PC-3 (cell line): ENCODE data around the gene SRPK3. TPM values are rescaled to one million over a fixed set of nuclear protein-coding genes. Genes with fewer than 3 reads are reported as not detected.

Experiments
- ATAC-seq: fragments of 200-7000 bp; cut with Tn5 transposase; 2 replicates; pipeline ENCODE4 v1.9.1; 2020; ENCODE audit warnings: mild to moderate bottlenecking, moderate library complexity
- BruUV-seq: library from RNA; stranded (reverse); fragments of 400-500 nt; replicated peaks from 2 replicates; lab custom pipeline; 2021; lab: Mats Ljungman, UMichigan
- CTCF ChIA-PET: fragments of 300-600 bp; sonication (Branson Sonifier 250); formaldehyde crosslinking; loops from one replicate; lab custom pipeline; 2022; ENCODE audit warnings: antibody characterized with exemption; lab: Charles Lee
- POLR2A ChIA-PET: fragments of 300-600 bp; sonication (Branson Sonifier 250); formaldehyde crosslinking; loops from one replicate; lab custom pipeline; 2022; ENCODE audit warnings: antibody characterized with exemption; ENCODE audit not compliant: unreplicated experiment; lab: Charles Lee
- DNase-seq: peaks from one replicate; pipeline ENCODE4 v3.0.0-alpha.2; 2015
- H2AFZ ChIP-seq: fragments of 300-600 bp; sonication (generic); 2 replicates; pipeline ENCODE4 v1.6.0; 2016; ENCODE audit warnings: antibody characterized with exemption, low read length
- H3F3A ChIP-seq: fragments of 300-600 bp; sonication (generic); one replicate; pipeline ENCODE4 v1.6.0; 2017; ENCODE audit warnings: antibody characterized with exemption, low read length, control low read depth, mild to moderate bottlenecking; ENCODE audit not compliant: unreplicated experiment
- H3K27ac ChIP-seq: fragments of 300-600 bp; sonication (generic); 2 replicates; pipeline ENCODE4 v1.5.1; 2016; ENCODE audit warnings: mild to moderate bottlenecking, low read length
- H3K27me3 ChIP-seq: fragments of 300-600 bp; sonication (generic); 2 replicates; pipeline ENCODE4 v1.6.1; 2016; ENCODE audit warnings: low read length, mixed read lengths
- H3K36me3 ChIP-seq: fragments of 300-600 bp; sonication (generic); 2 replicates; pipeline ENCODE4 v1.6.1; 2016; ENCODE audit warnings: low read depth, mixed run types, low read length, mixed read lengths
- H3K4me1 ChIP-seq: fragments of 300-600 bp; sonication (generic); 2 replicates; pipeline ENCODE4 v1.5.1; 2016; ENCODE audit warnings: low read length; ENCODE audit not compliant: insufficient read depth
- H3K4me2 ChIP-seq: fragments of 300-600 bp; sonication (generic); 2 replicates; pipeline ENCODE4 v1.6.0; 2016; ENCODE audit warnings: low read length
- H3K4me3 ChIP-seq: fragments of 300-600 bp; sonication (generic); 2 replicates; pipeline ENCODE4 v1.5.1; 2016; ENCODE audit warnings: mild to moderate bottlenecking, low read length, mixed read lengths
- H3K79me2 ChIP-seq: fragments of 300-600 bp; sonication (generic); 2 replicates; pipeline ENCODE4 v1.6.1; 2017; ENCODE audit warnings: low read length, mixed read lengths
- H3K9ac ChIP-seq: fragments of 300-600 bp; sonication (generic); 2 replicates; pipeline ENCODE4 v1.6.0; 2016; ENCODE audit warnings: mild to moderate bottlenecking, low read length
- H3K9me2 ChIP-seq: fragments of 300-600 bp; sonication (generic); replicated peaks from 2 replicates; pipeline ENCODE4 v1.6.1; 2016; ENCODE audit warnings: mixed run types, low read length, mixed read lengths
- H3K9me3 ChIP-seq: fragments of 300-600 bp; sonication (generic); 2 replicates; pipeline ENCODE4 v1.6.1; 2016; ENCODE audit warnings: low read length, mixed read lengths
- H4K20me1 ChIP-seq: fragments of 300-600 bp; sonication (generic); 2 replicates; pipeline ENCODE4 v1.6.1; 2016; ENCODE audit warnings: low read length, mixed read lengths
- EZH2 ChIP-seq: fragments of 300-600 bp; sonication (generic); IDR thresholded peaks from one replicate; pipeline ENCODE4 v1.6.1; 2017; ENCODE audit warnings: antibody characterized with exemption, mild to moderate bottlenecking, low read length; ENCODE audit not compliant: unreplicated experiment
- EZH2phosphoT487 ChIP-seq: fragments of 300-600 bp; sonication (generic); IDR thresholded peaks from 2 replicates; pipeline ENCODE4 v1.6.1; 2018; ENCODE audit warnings: mild to moderate bottlenecking, antibody characterized with exemption, low read length, borderline replicate concordance
- intact Hi-C: fragments of 100-400 bp; cut with micrococcal nuclease; formaldehyde crosslinking; loops from 2 replicates; pipeline ENCODE4 v1.9.0; 2023
- total RNA-seq: library from RNA; depleted of rRNA; stranded (reverse); fragments of >200 nt; gene quantifications from 2 replicates; pipeline ENCODE4 v1.2.3, GENCODE V29; 2014
- TF ChIP-seq, protein P1 (sequence below): fragments of 300-600 bp; sonication (generic); conservative IDR thresholded peaks from 2 replicates; pipeline ENCODE4 v1.5.1; 2017; ENCODE audit warnings: antibody characterized with exemption, low read depth, mild to moderate bottlenecking, low read length

The SRPK3 gene
- total RNA-seq, 1 experiment from 2014 or later = 1.5 TPM

DNA sequence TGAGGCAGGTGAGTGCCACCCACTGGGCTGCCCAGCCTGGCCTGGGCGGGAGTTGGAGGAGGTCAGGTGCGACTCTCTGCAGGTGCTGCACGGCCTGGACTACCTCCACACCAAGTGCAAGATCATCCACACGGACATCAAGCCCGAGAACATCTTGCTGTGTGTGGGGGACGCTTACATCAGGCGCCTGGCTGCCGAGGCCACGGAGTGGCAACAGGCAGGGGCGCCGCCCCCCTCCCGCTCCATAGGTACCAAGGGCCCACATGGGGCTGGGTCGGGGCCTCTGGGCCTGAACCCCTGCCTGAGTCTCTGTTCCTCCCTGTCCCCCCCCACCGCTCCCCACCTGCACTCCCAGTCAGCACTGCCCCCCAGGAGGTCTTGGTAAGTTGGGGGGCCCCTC is 2.0 kb downstream of the SRPK3 start:
- CTCF ChIA-PET = no interaction called here
- intact Hi-C loops = no loop called here

DNA sequence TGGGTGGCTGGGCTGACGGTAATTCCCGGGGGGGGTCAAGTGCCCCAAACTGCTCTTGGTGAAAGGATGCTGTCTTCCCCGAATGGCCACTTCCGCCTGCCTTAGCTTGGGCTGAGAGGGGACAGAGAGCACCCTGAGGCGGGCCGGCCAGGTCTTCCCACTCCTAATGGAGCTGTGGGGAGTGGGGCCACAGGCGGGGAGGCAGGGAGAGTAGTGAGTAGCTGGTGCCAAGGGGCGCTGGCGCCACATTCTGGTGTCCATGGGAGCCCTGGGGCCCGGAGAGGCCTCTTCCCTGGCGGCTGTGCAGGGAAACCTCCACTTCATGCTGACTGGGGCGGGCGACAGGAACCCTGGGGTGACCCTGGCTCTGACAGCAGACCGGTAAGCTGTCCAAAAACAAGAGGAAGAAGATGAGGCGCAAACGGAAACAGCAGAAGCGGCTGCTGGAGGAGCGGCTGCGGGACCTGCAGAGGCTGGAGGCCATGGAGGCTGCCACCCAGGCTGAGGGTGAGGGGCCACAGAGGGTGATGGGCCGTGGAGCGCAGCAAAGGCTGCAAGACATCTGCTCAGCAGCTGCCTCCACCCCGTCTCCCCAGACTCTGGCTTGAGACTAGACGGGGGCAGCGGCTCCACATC is 2.7 kb downstream of the SRPK3 start:
- no peak for ATAC-seq
- BruUV-seq = no TSS peak
- H3K79me2 ChIP-seq = no peaks in the 10 kb centered on the region
- H4K20me1 ChIP-seq = no peaks in the 10 kb centered on the region
- H3K27me3 ChIP-seq = no peaks in the 10 kb centered on the region
- H3K4me2 ChIP-seq = no peak overlapping the region
- ChIA-PET POLR2A (no interaction called here), CTCF (no interaction called here)
- no peak overlapping the region for H3K27ac ChIP-seq
- no peaks in the 10 kb centered on the region for H3K9me2 ChIP-seq
- no peaks in the 10 kb centered on the region for H3K36me3 ChIP-seq
- H3F3A ChIP-seq = no peaks in the 10 kb centered on the region
- H3K9me3 ChIP-seq = no peaks in the 10 kb centered on the region
- no peak overlapping the region for H3K9ac ChIP-seq
- no peak for DNase-seq
- TF ChIP-seq, protein P1, sequence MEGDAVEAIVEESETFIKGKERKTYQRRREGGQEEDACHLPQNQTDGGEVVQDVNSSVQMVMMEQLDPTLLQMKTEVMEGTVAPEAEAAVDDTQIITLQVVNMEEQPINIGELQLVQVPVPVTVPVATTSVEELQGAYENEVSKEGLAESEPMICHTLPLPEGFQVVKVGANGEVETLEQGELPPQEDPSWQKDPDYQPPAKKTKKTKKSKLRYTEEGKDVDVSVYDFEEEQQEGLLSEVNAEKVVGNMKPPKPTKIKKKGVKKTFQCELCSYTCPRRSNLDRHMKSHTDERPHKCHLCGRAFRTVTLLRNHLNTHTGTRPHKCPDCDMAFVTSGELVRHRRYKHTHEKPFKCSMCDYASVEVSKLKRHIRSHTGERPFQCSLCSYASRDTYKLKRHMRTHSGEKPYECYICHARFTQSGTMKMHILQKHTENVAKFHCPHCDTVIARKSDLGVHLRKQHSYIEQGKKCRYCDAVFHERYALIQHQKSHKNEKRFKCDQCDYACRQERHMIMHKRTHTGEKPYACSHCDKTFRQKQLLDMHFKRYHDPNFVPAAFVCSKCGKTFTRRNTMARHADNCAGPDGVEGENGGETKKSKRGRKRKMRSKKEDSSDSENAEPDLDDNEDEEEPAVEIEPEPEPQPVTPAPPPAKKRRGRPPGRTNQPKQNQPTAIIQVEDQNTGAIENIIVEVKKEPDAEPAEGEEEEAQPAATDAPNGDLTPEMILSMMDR = no peak
- TF ChIP-seq EZH2 = no peak
- no peak for TF ChIP-seq EZH2phosphoT487
- H3K4me3 ChIP-seq = no peak overlapping the region
- H2AFZ ChIP-seq = no peak overlapping the region
- no peaks in the 10 kb centered on the region for H3K4me1 ChIP-seq
- intact Hi-C loops = no loop called here

More for the DNA sequence above, 2.0 kb downstream of the SRPK3 start:
- no peak for ATAC-seq
- Histone ChIP-seq H3K4me2 (no peak overlapping the region), H3K9me2 (no peaks in the 10 kb centered on the region), H2AFZ (no peak overlapping the region), H3K27ac (no peak overlapping the region), H3K4me3 (no peak overlapping the region), H3K27me3 (no peaks in the 10 kb centered on the region), H3K79me2 (no peaks in the 10 kb centered on the region), H3K4me1 (no peaks in the 10 kb centered on the region), H3F3A (no peaks in the 10 kb centered on the region), H3K9ac (no peak overlapping the region), H3K9me3 (no peaks in the 10 kb centered on the region), H3K36me3 (no peaks in the 10 kb centered on the region), H4K20me1 (no peaks in the 10 kb centered on the region)
- no peak for DNase-seq
- POLR2A ChIA-PET = no interaction called here
- no TSS peak for BruUV-seq
- TF ChIP-seq, protein P1 = no peak
- TF ChIP-seq EZH2 = no peak
- TF ChIP-seq EZH2phosphoT487 = no peak

DNA sequence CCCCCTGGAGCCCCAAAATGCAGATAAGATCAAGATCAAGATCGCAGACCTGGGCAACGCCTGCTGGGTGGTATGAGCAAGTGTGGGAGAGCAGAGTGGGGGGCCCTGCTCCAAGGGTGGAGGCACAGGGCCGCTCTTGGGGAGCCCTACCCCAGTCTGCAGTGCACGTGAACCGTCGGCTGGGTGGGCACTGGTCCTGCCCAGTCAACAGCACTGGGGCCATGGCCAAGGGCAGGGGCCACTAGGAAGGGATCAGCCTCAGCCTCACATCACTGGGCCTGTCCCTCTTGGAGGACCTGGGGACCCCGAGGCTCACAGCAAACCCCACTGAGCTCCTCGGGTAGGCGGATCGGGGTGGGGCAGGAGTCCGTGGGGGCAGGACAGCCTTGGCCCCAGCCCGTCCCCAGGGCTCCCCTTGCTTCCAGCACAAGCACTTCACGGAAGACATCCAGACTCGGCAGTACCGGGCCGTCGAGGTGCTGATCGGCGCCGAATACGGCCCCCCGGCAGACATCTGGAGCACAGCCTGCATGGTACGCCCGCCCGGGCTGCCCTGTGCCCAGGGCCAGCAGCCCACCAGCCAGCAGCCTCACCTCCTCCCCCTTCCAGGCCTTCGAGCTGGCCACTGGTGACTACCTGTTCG is 3.6 kb downstream of the SRPK3 start:
- no peak overlapping the region for H3K4me3 ChIP-seq
- H3K9ac ChIP-seq = no peak overlapping the region
- no peaks in the 10 kb centered on the region for H3K9me3 ChIP-seq
- no peaks in the 10 kb centered on the region for H3K79me2 ChIP-seq
- H3K9me2 ChIP-seq = no peaks in the 10 kb centered on the region
- ChIA-PET POLR2A (no interaction called here), CTCF (no interaction called here)
- TF ChIP-seq EZH2phosphoT487 (no peak), EZH2 (no peak)
- TF ChIP-seq, protein P1 = no peak
- BruUV-seq = no TSS peak
- no peak for DNase-seq
- H3K27me3 ChIP-seq = no peaks in the 10 kb centered on the region
- H3K4me1 ChIP-seq = no peaks in the 10 kb centered on the region
- H3K4me2 ChIP-seq = no peak overlapping the region
- ATAC-seq = no peak
- no peak overlapping the region for H3K27ac ChIP-seq
- H4K20me1 ChIP-seq = no peaks in the 10 kb centered on the region; the same call in 1 of the 2 replicates
- H2AFZ ChIP-seq = no peak overlapping the region
- H3F3A ChIP-seq = no peaks in the 10 kb centered on the region
- intact Hi-C loops = no loop called here
- no peaks in the 10 kb centered on the region for H3K36me3 ChIP-seq
